ENCODE measurements around the gene USP9Y.

The USP9Y gene

GRCh38 chrY:12784521-12784920 is 83.5 kb downstream of the USP9Y start:
- no peak for FAIRE-seq

GRCh38 chrY:12793999-12794398 is 93.0 kb downstream of the USP9Y start:
- no peak for FAIRE-seq

GRCh38 chrY:12808046-12808445 is 107.0 kb downstream of the USP9Y start:
- no peak for FAIRE-seq

- no peak for FAIRE-seq
Measured at GRCh38 chrY:12809034-12809433, 108.0 kb downstream of the USP9Y start.

GRCh38 chrY:12823408-12823807 is 122.4 kb downstream of the USP9Y start:
- FAIRE-seq, result no peak

GRCh38 chrY:12826791-12827190 is 125.8 kb downstream of the USP9Y start:
- FAIRE-seq, result no peak

GRCh38 chrY:12833284-12833683 is 132.3 kb downstream of the USP9Y start:
- FAIRE-seq, result no peak

GRCh38 chrY:12837550-12837949 is 136.5 kb downstream of the USP9Y start:
- no peak for FAIRE-seq

- FAIRE-seq, result no peak
Measured at GRCh38 chrY:12841368-12841767, 140.3 kb downstream of the USP9Y start.

GRCh38 chrY:12846793-12847192 is 145.8 kb downstream of the USP9Y start:
- FAIRE-seq, result no peak

GRCh38 chrY:12855791-12856275 is 154.8 kb downstream of the USP9Y start:
- FAIRE-seq, result no peak

- FAIRE-seq, result no peak
Measured at GRCh38 chrY:12867960-12868359, 166.9 kb downstream of the USP9Y start.

- FAIRE-seq, result no peak
Measured at GRCh38 chrY:12896973-12897372, 195.9 kb downstream of the USP9Y start.

GRCh38 chrY:12898604-12899003 is 197.6 kb downstream of the USP9Y start:
- no peak for FAIRE-seq

- no peak for FAIRE-seq
Measured at GRCh38 chrY:12904618-12905516, 203.8 kb downstream of the USP9Y start, which contains the start of gene DDX3Y. Gene DDX3Y, plus strand, starts transcription at chrY:12904868. Its CDS starts 69 bp downstream, at chrY:12904937.

- FAIRE-seq, result no peak
Measured at GRCh38 chrY:12905517-12905872, 204.5 kb downstream of the USP9Y start.

GRCh38 chrY:12905895-12906294 is 204.9 kb downstream of the USP9Y start:
- FAIRE-seq, result no peak
